GM21786 (cell line): ENCODE data around the gene UBE2QL1.

Experiments used
- ATAC-seq: cut with Tn5 transposase; IDR thresholded peaks from one replicate; pipeline ENCODE4 v1.9.1; 2021; ENCODE audit not compliant: unreplicated experiment

Gene UBE2QL1

DNA sequence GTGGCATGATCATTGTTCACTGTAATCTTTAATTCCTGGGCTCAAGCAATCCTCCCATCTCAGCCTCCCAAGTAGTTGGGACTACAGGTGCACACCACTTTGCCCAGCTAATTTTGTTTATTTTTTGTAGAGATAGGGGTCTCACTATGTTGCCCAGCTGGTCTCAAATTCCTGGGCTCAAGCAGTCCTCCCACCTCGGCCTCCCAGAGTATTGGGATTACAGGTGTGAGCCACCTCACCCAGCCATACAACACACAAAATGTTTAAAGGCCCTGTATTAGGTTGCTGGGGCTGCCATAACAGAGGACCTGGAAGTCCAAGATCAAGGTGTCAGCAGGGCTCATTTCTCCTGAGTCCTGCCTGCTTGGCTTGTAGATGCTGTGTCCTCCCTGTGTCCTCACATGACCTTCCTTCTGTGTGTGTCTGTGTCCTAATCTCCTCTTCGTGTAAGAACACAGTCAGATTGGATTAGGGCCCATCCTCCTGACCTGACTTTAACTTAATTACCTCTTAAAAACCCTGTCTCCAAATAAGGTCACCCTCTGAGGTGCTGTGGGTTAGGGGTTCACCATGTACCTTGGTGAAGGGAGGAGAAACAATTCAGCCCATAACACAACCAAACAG is 5.4 kb downstream of the UBE2QL1 start:
- no peak for ATAC-seq

DNA sequence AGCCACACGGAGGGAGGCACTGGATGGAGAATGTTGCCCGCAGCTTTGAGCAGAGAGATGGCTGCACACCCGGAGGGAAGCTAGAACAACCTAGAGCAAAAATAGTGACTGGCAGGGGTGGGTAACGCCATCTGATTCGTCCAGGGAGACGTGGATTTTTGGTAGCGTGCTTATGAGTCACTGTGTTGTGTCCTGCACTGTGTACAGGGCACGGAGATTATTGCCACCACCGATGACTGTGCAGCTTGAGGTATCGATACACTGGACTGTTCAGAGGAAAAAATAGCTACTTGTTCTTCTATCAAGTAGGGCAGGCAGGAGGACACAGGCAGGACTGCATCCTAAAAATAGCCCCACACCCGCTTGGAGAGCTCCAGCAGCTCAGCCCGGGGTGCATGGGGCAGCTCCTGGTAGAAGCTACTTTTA is 6.0 kb downstream of the UBE2QL1 start:
- ATAC-seq: no peak

DNA sequence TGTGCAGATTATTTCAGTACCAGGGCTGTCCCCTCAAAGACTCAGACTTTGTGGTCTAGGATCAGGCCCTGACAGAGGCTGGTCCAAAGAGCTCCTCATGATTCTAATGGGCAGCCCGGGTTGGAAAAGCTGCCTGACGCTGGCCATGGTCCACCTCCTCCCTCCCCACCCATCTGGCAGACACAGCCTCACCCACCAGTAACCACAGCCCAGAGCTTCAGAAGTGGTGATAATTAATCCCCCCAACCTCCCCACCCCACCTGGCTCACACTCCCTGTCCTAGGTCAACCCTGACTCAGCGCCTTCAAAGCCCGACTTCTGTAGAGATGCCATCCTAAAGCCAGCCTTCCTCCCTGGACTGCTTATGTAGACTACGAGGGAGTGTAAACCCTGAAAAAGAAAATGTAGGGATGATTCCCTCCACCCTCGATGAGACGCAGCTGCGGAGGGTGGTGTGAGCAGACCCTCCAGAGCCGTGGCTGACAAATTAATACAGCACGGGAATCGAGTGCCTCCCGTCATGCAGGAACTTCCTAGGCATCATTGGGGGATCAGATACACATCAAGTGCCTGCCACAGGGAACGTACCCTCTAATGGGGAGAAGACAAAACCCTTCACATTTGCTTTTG is 7.0 kb downstream of the UBE2QL1 start:
- ATAC-seq: no peak

DNA sequence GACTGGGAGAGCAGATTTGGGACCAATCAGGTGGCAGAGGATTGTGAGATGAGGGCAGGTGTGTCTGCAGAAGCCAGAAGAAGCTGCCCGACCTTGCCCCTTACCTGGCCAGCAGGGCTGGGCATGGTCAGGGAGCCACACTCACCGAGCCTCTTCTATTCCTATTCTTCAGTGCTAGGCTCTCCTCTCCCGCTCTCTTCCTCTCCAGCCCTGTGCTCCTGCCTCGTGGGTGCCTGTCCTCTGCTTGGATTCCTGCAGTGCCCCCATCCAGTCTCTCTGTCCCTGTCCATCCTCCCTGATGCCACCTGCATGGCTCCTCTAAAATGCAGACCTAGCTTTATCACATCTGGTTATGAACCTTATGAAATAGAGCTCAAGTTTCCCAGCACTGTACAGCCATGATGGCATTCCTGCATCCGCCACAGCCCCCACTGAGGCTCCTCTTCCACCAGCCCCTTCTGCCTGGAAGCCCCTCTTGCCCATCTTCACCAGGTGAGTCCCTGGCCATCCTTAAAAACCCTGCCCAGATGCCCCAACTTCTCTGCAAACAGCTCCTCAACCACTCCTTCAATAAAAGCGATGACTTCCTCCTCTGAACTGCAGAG is 8.2 kb downstream of the UBE2QL1 start:
- no peak for ATAC-seq

DNA sequence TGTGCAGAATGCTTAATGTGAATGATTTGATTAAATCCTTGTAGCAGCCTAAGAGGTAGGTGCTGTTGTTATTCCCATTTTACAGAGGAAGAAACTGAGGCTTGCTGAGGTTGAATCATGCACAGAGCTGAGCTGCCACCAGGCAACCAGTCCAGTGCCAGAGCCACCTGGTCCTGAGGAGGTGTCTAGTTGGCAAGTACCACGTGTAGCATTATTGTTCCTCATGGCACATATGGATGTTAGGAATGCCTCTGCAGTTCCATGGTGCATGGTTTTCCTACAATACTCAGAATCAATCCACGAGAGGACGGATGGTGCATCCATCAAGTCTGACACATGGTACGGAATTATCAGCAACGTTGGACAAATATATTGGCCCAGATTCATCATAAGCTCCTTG is 8.9 kb downstream of the UBE2QL1 start:
- no peak for ATAC-seq

DNA sequence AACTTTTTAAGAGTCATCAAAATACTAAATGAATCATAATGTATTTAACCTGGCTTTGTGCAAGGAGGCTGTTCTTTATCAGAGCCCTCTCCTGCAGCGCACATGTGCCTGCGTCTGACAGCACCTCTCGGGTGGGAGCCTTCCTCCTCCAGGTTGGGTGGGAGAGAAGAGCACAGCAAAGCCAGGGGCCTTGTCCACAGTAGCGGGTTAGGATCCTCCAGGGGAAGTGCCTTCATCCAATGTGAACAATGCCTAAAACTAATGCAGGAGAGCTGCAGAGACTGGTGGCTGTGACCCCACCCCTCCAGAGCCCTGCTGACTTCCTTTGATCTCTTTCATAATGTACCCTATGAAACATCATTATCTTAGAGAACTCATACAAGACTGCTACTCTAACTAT is 10.2 kb downstream of the UBE2QL1 start:
- no peak for ATAC-seq

DNA sequence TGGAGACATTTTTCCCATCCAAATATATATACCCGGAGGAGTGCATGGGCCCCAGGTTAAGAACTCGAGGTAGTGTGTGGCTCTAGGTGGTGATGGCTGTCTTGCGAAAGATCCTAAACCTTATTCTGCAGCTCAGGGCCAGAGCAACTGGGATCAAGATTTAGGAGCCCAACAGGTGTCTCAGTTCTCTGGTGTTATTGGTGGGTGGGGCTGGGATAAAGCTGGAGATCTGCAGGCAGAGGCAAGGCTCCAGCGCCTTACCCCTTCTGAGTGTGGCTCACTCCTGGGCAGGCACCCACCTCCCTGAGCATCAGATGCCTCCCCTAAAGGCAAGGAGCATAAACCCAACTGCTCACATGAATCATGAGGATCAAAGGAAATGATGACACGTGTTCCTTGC is 11.2 kb downstream of the UBE2QL1 start:
- no peak for ATAC-seq

DNA sequence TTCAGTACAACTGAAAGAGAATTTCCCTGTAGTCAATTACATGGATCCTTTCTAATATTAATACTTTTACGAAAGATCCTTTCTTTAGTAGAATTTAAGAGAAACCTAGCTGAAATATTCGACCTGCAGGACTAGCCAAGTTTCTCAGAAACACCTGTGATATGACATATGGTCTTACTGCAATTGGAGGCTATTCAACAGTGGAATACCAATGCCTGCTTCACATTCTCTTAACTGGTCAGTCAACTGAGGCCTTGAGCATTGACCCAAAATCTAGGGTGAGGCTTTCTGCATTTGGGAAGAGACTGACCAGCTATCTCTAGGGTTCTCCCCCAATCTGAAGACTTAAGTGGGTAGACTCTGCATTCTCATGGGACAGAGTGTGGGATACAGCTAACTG is 12.3 kb downstream of the UBE2QL1 start:
- no peak for ATAC-seq

DNA sequence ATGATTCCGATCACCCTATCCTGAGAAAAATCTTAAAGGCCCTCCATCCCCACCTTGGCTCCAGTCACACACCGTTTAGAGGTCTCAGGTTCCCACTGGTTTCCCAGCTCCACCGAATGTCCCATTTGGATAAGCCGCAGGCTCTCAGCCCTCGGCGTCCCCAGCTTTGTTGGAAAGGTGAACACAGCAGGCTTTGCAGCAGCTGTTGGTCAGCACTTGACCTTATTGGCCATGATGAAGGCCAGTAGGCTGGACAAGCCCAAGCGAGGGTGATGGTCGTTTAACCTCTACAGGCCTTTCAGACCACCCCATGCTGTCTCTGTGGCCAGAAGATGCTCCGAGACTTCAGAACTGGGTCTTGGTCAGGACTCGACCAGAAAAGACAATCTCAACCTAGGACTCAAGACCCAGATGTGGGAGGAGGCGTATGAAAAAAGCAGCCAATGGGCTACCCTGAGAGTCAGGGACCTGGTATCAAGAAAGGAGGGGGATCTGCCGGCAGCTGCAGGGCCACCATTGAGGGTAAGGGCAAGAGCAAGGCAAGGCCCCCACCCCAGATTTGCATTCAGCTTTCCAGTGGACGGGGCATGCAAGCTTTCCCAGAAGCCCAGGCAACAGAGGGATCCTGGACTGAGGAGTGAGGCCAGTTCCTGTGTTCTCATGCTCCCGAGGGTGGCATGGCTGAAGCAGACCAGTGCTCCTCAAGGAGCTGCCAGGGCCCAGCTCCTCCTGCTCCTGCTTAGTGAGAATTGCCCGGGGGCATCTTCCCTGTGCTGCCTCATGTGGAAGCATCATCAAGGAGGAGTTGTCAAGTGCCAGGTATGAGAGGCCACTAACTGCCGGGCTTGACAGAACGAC is 13.4 kb downstream of the UBE2QL1 start:
- no peak for ATAC-seq

DNA sequence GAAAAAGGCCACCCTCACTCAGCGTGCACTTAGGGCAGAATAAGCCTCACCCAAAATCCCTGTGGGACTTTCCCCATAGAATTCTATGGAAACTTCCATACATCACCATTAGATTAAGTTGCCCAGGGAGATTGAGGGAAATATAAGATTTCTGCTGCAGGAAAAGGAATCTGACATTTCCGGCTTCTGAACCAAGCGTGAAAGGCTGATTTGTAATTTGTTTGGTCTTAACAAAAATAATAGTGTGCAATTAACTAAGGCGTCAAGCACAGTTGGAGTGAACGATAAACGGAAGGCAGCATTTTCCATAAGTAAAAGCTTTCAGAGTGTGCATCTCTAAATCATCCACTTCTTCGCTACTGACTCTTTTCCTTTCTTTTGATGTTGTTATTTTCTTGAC is 14.0 kb downstream of the UBE2QL1 start:
- no peak for ATAC-seq

DNA sequence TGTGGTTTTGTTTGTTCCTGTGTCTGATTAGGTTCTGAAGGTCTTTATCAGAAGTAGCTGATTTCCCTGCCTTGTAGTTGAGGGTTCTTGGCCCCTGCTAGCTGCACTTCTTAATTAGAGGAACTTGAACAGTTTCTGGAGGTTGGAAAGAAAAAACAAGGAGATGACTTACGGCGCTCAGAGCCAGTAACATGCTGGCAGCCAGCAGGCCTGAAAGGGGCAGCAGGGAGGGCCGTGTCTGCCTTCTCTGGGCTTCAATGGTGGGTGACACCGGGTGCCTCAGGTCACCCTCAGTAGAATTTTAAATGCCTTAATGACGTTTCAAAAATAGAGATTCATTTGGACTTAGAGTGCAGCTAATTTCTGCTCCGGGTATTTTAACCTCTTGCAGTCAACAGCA is 15.8 kb downstream of the UBE2QL1 start:
- ATAC-seq: no peak

DNA sequence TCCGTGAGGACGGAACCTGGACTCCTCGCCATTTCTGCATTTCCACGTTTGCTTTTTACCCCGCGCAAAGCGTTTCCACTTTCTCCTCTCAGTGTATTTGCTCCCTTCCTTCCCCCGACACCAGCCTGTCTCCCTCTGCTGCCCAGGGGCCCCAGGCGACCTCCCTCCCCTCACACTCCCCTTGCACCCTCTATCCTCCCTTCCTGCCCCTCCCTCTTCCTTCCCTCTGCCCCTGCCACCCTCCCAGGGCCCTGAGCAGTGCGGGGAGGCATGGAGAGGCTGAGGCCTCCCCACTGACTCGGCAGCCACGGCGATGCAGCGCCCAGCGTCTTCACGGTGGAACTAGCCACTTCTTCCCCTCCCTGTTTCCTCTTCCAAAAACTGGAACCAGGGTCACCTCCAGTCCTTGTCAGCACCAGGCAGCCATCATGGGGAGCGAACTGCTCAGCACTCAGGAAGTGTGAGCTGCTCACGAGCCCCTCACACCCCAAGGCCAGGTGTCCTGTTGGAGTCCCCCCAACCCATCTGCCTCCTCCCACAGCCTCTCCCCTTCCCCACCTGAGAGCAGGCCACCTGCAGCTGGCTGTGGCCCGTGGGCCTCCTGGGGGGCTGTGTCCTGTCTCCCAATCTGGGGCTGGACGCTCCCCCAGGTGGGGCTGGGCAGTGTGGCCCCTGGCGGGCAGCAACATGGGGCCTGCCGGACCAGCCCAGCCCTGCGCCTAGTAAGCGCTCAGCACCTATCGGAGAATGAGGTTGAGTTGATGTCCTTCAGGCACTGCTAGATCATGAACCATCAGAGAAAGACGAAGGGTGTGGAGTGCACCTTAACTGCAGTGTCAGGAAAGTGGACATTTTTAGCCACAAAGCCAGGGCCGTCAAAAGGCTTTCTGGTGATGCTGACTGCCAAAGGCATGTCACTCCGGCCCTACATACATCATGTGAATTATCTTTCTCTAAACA is 17.5 kb downstream of the UBE2QL1 start:
- ATAC-seq: no peak

DNA sequence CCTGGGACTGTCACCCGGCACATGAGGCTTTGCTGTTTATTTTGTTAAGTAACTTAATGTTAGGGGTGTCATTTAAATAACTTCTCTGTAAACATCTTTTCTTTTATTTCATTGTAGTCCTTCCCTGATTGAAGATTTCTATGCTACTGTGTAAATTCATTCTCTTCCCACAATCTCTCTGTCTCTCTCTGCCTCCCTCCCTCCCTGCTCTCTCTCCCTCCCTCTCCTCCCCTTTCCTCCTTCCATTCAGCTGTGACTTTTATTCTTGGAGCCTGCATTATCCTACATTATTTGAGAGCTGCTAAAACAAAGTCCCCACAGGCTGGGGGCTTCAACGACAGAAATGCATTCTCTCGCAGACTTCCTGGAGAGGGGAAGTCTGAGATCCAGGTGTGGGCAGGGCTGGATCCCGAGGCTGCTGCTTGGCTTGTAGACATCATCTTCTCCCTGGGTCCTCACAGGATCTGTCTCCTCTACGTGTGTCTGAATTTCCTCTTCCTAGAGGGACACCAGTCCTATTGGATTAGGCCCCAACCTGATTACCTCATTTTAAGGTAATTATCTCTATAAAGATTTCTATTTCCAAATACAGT is 18.4 kb downstream of the UBE2QL1 start:
- ATAC-seq: no peak

DNA sequence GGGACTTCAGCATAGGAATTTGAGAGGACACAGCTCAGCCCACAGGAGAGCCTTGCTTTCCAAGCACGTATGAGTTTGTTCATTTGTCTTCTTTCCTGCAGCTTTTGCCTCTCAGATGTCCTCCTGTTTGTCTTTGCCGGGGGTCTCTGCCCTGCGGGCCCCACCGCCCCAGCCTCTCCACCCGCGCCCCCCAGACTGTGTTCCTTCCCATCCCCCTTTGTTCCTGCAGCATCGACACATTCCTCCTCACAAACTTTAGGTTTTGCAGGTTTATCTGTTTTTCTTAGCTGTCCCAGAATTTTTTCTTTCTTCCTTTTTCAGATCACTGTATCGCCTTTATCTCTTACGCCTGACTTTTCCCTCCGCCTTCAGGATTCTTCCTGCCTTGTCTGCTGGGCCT is 18.9 kb downstream of the UBE2QL1 start:
- ATAC-seq: no peak

DNA sequence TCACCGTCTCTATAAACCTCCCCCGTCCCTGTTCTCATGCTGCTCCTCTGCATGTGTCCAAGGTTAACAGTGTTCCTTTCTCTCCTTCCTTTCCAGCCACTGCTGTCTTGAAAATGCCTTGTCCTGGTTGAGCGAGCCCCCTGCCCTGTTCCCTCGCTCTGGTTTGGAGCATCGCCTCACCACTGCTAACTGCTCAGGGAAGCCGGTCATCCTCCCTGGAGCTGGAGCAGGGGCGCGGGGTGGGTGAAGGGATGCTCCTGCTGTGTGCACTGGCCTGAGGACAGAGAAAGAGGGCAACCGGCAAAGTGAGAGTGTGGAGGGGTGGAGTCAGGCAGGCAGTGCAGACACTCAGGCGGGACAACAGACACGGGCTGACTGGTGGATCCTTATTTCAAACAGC is 19.4 kb downstream of the UBE2QL1 start:
- no peak for ATAC-seq

DNA sequence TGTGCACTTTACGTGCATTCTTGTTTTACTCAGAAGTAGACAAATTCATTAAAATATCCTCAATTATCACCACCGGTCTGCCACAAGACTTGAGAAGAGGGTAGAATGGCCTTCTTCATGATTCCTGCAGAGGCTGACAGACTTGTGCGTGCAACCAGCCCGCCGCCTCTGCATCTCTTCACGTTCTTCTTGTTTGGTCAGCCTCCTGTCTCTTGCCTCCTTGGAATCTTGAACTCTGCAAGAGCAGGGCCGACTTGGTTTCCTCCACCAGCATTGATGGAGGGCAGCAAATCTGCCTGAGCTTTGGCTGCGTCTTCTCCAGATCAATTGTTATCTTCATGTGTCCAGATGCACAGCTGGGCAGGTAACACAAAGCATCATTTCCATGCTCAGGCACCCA is 20.2 kb downstream of the UBE2QL1 start:
- ATAC-seq: no peak

DNA sequence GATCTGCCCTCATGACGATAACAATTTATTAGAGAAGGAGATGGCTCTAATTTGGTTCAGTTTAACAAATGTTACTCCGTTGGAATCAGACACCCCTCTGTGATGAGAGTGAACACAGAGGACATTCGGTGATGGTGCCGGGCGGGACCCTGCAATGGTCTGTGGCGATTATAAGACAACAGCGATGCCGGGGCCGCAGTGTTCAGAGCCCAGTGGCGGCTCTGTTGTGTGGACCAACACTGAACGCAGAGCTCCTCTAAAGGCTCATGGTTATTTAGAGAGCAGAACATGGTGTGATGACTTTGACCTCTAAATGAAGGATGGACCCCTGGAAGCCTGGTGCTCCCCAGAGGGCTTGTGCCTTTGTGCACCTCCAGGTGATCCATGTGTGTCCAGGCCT is 21.2 kb downstream of the UBE2QL1 start:
- ATAC-seq: no peak

DNA sequence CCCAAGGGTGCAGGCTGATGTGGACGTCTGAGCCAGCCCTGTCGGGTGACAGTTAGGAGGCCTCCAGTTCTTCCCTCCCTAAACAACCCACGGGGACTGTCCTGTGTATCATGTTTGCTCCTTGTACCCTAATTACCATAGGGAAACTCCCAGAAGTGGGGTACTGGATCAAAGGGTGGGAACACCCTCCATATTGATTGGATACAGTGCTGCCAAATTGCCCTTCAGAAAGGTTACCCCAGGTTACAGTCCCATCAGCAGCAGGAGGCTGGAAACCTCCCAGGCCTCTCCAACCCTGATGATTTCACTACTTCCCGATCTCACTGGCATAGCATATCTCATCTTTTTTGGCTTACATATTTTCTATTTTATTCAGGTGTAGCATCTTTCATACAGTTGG is 22.0 kb downstream of the UBE2QL1 start:
- no peak for ATAC-seq

DNA sequence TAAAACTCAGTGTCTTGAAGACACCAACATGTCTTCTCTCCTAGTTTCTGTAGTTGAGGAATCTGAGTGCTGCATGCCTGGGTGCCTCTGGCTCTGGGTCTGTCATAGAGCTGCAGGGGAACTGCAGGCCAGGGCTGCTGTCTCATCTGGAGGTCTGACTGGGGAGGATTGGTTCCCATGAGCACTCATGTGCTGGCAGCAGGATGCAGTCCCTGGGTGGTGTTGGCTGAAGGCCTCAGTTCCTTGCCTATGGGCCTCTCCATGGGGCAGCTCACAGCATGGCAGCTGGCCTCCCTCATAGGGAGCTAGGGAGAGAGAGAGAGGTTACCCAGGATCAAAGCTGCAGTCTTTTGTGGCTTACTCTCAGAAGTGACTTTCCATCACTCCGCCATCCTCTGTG is 22.6 kb downstream of the UBE2QL1 start:
- no peak for ATAC-seq

DNA sequence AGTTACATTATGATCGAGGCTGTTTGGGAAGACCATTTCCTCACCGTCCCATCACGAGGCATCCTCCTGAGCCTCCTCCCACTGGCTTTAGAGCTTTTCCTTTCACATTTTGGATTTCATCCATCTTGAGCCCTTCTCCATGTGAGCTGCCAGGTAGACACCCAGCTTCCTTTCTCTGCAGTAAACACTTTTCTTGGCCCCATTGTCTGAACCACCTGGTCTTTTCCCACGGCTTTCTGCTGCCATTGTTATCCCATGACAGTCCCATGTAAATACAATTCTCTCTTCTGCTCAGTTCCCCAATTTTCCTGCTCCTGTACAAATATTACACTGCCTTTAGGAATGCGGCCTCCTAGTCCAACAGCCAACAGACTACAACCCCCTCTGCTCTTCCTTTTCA is 24.1 kb downstream of the UBE2QL1 start:
- ATAC-seq: no peak
